ENCODE results near the gene ANKRD28. TPM values are rescaled to one million over a fixed set of nuclear protein-coding genes. Genes with fewer than 3 reads are reported as not detected.

Gene ANKRD28
- total RNA-seq, 2 experiments from 2014 or later: 52.9 to 59.9 TPM

GRCh38 chr3:15711281-15711680 is 86.5 kb downstream of the ANKRD28 start:
- POLR2A ChIA-PET: no interaction called here
- H3K9me2 ChIP-seq (ENCODE audit: insufficient read depth, low read length): no peaks in the 10 kb centered on the region
- no peaks in the 10 kb centered on the region for H4K20me1 ChIP-seq (ENCODE audit: insufficient read depth, low read length)
- peaks cover 69% of the 10 kb centered on the region for H3K36me3 ChIP-seq (ENCODE audit: insufficient read depth, low read length)
- no peaks in the 10 kb centered on the region for H3K4me1 ChIP-seq (ENCODE audit: insufficient read depth, low read length, poor library complexity, severe bottlenecking)
- H3K4me2 ChIP-seq (ENCODE audit: low read length): no peak overlapping the region
- BruUV-seq (replicated peaks): no TSS peak
- CTCF ChIA-PET (ENCODE audit: unreplicated experiment): no interaction called here
- no peak overlapping the region for H3K27ac ChIP-seq (ENCODE audit: low read depth, low read length, poor library complexity, severe bottlenecking)
- DNase-seq (ENCODE audit: low spot score): no peak
- no peaks in the 10 kb centered on the region for H3K79me2 ChIP-seq (ENCODE audit: insufficient read depth, low read depth, low read length)
- H2AFZ ChIP-seq (ENCODE audit: low read length): no peak overlapping the region
- TF ChIP-seq, protein P1, sequence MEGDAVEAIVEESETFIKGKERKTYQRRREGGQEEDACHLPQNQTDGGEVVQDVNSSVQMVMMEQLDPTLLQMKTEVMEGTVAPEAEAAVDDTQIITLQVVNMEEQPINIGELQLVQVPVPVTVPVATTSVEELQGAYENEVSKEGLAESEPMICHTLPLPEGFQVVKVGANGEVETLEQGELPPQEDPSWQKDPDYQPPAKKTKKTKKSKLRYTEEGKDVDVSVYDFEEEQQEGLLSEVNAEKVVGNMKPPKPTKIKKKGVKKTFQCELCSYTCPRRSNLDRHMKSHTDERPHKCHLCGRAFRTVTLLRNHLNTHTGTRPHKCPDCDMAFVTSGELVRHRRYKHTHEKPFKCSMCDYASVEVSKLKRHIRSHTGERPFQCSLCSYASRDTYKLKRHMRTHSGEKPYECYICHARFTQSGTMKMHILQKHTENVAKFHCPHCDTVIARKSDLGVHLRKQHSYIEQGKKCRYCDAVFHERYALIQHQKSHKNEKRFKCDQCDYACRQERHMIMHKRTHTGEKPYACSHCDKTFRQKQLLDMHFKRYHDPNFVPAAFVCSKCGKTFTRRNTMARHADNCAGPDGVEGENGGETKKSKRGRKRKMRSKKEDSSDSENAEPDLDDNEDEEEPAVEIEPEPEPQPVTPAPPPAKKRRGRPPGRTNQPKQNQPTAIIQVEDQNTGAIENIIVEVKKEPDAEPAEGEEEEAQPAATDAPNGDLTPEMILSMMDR (conservative IDR thresholded peaks at IDR 0.05; ENCODE audit: low read length): no peak
- H3K4me3 ChIP-seq (ENCODE audit: low read depth, low read length, poor library complexity, severe bottlenecking): no peak overlapping the region
- no peaks in the 10 kb centered on the region for H3K9me3 ChIP-seq (ENCODE audit: low read length)
- intact Hi-C loops (cut with micrococcal nuclease; ENCODE audit: unreplicated experiment): no loop called here

- Histone ChIP-seq H3K4me1 (ENCODE audit: insufficient read depth, low read length, poor library complexity, severe bottlenecking) (no peaks in the 10 kb centered on the region), H4K20me1 (ENCODE audit: insufficient read depth, low read length) (no peaks in the 10 kb centered on the region), H2AFZ (ENCODE audit: low read length) (no peak overlapping the region), H3K79me2 (ENCODE audit: insufficient read depth, low read depth, low read length) (no peaks in the 10 kb centered on the region), H3K4me2 (ENCODE audit: low read length) (no peak overlapping the region), H3K9me3 (ENCODE audit: low read length) (no peaks in the 10 kb centered on the region), H3K36me3 (ENCODE audit: insufficient read depth, low read length) (peaks cover 72% of the 10 kb centered on the region), H3K4me3 (ENCODE audit: low read depth, low read length, poor library complexity, severe bottlenecking) (no peak overlapping the region), H3K9me2 (ENCODE audit: insufficient read depth, low read length) (no peaks in the 10 kb centered on the region), H3K27ac (ENCODE audit: low read depth, low read length, poor library complexity, severe bottlenecking) (no peak overlapping the region)
- TF ChIP-seq, protein P1 (conservative IDR thresholded peaks at IDR 0.05; ENCODE audit: low read length): no peak
- TF ChIP-seq EZH2phosphoT487 (IDR thresholded peaks at IDR 0.05; ENCODE audit: borderline replicate concordance, low read depth, low read length): no peak
- ChIA-PET POLR2A (no interaction called here), CTCF (ENCODE audit: unreplicated experiment) (no interaction called here)
- intact Hi-C loops (cut with micrococcal nuclease; ENCODE audit: unreplicated experiment): no loop called here
- no TSS peak for BruUV-seq (replicated peaks)
- no peak for DNase-seq (ENCODE audit: low spot score)
Observed at GRCh38 chr3:15708882-15709677, 88.7 kb downstream of the ANKRD28 start.

GRCh38 chr3:15707779-15708178 is 90.0 kb downstream of the ANKRD28 start:
- Histone ChIP-seq H4K20me1 (ENCODE audit: insufficient read depth, low read length) (no peaks in the 10 kb centered on the region), H3K27ac (ENCODE audit: low read depth, low read length, poor library complexity, severe bottlenecking) (no peak overlapping the region), H3K9me2 (ENCODE audit: insufficient read depth, low read length) (no peaks in the 10 kb centered on the region), H3K4me1 (ENCODE audit: insufficient read depth, low read length, poor library complexity, severe bottlenecking) (no peaks in the 10 kb centered on the region), H3K36me3 (ENCODE audit: insufficient read depth, low read length) (peaks cover 63% of the 10 kb centered on the region), H3K4me2 (ENCODE audit: low read length) (no peak overlapping the region), H2AFZ (ENCODE audit: low read length) (no peak overlapping the region), H3K79me2 (ENCODE audit: insufficient read depth, low read depth, low read length) (no peaks in the 10 kb centered on the region), H3K9me3 (ENCODE audit: low read length) (no peaks in the 10 kb centered on the region), H3K4me3 (ENCODE audit: low read depth, low read length, poor library complexity, severe bottlenecking) (no peak overlapping the region)
- no peak for TF ChIP-seq EZH2phosphoT487 (IDR thresholded peaks at IDR 0.05; ENCODE audit: borderline replicate concordance, low read depth, low read length)
- TF ChIP-seq, protein P1 (conservative IDR thresholded peaks at IDR 0.05; ENCODE audit: low read length): no peak
- DNase-seq (ENCODE audit: low spot score): no peak
- POLR2A ChIA-PET: no interaction called here
- intact Hi-C loops (cut with micrococcal nuclease; ENCODE audit: unreplicated experiment): no loop called here
- CTCF ChIA-PET (ENCODE audit: unreplicated experiment): no interaction called here
- no TSS peak for BruUV-seq (replicated peaks)
